NCI-H2196 (cell line): ENCODE measurements around the gene HMCN2.

Source experiments
- DNase-seq: peaks from one replicate; lab custom pipeline; 2025; ENCODE audit not compliant: unreplicated experiment; lab: John Stamatoyannopoulos, UW

The HMCN2 gene

GRCh38 chr9:130459941-130460669, 194.5 kb downstream of the HMCN2 start:
- DNase-seq, result no peak

GRCh38 chr9:130461218-130461630, 195.7 kb downstream of the HMCN2 start:
- DNase-seq, result peak; percentile 77

GRCh38 chr9:130461731-130462130, 196.2 kb downstream of the HMCN2 start:
- DNase-seq, result no peak

- DNase-seq, result no peak
Measured at GRCh38 chr9:130462685-130463540, 197.4 kb downstream of the HMCN2 start.

- DNase-seq, result no peak
Measured at GRCh38 chr9:130463763-130464745, 198.5 kb downstream of the HMCN2 start.

- no peak for DNase-seq
Measured at GRCh38 chr9:130465383-130466096, 200.0 kb downstream of the HMCN2 start.

GRCh38 chr9:130466537-130467217, 201.1 kb downstream of the HMCN2 start:
- DNase-seq, result no peak

- DNase-seq, result no peak
Measured at GRCh38 chr9:130467316-130467715, 201.8 kb downstream of the HMCN2 start.

GRCh38 chr9:130468566-130468965, 203.0 kb downstream of the HMCN2 start:
- no peak for DNase-seq

GRCh38 chr9:130470269-130470668, 204.7 kb downstream of the HMCN2 start:
- no peak for DNase-seq

- DNase-seq, result no peak
Measured at GRCh38 chr9:130470950-130471349, 205.4 kb downstream of the HMCN2 start.

GRCh38 chr9:130471411-130472183, 206.0 kb downstream of the HMCN2 start:
- DNase-seq, result no peak

- no peak for DNase-seq
Measured at GRCh38 chr9:130472184-130472705, 206.7 kb downstream of the HMCN2 start.

- DNase-seq, result no peak
Measured at GRCh38 chr9:130473009-130473408, 207.4 kb downstream of the HMCN2 start.

- no peak for DNase-seq
Measured at GRCh38 chr9:130473566-130473965, 208.0 kb downstream of the HMCN2 start.

- DNase-seq, result no peak
Measured at GRCh38 chr9:130474106-130474505, 208.5 kb downstream of the HMCN2 start.

- no peak for DNase-seq
Measured at GRCh38 chr9:130476151-130476730, 210.7 kb downstream of the HMCN2 start.

GRCh38 chr9:130477564-130477963, 212.0 kb downstream of the HMCN2 start:
- DNase-seq, result no peak
